Left colon (tissue), 2 donors: Measurements from ENCODE around the gene RIMKLB. TPM values are rescaled to one million over a fixed set of nuclear protein-coding genes. Genes with fewer than 3 reads are reported as not detected.
A peak's percentile ranks its signal among the peaks of the same experiment; 100 is the strongest.

Experiments used
- ATAC-seq: fragments of 200-7000 bp; cut with Tn5 transposase; one replicate; pipeline ENCODE4 v1.9.1; 2020; ENCODE audit warnings: mild to moderate bottlenecking, moderate library complexity
- DNase-seq, 2 donors: peaks; one replicate each; pipeline ENCODE4 v3.0.0-alpha.2; 2020
- intact Hi-C, 2 donors: fragments of 100-400 bp; cut with DNase I in 1 of 2; cut with micrococcal nuclease in 1 of 2; formaldehyde crosslinking; loops; one replicate each; pipeline versions ENCODE4 v1.11.2 to v1.14.0; 2022; cut with DNase I, micrococcal nuclease
- long read RNA-seq: library from polyadenylated mRNA; unstranded; transcript quantifications from one replicate; pipeline ENCODE4 v2.0.0, GENCODE V29; 2021
- total RNA-seq, 2 donors: library from RNA; stranded (reverse); fragmentation: NEBNext Ultra II Directional; extraction: Animal tissue kit (Norgen Biotek cat#: 25700); gene quantifications; one replicate each; pipeline ENCODE4 v1.2.1, GENCODE V29; 2021
- donor health status: DM: no; HTN: no; CAD: no.
- donor health status: DM: yes; HTN: yes; CAD: no.

Gene RIMKLB
- total RNA-seq: 1 to 10 TPM; 4.9 to 8.9 TPM
- long read RNA-seq, partial matches to known transcripts: 0 of 2 reads
- long read RNA-seq, other reads (novel, unspliced or antisense): 0 of 2 reads

GRCh38 chr12:8697476-8698131, at the start of gene RIMKLB:
Gene RIMKLB, plus strand, starts transcription at chr12:8697991. Its CDS starts 15,876 bp downstream, at chr12:8713867.
- peak; percentile 73 to 79 for DNase-seq
- intact Hi-C loops: no loop called here
- peak; percentile 88 for ATAC-seq

- DNase-seq: no peak
- intact Hi-C loops: no loop called here
- no peak for ATAC-seq
Measured at GRCh38 chr12:8648576-8649205, 49.1 kb upstream of the RIMKLB start.

DNA sequence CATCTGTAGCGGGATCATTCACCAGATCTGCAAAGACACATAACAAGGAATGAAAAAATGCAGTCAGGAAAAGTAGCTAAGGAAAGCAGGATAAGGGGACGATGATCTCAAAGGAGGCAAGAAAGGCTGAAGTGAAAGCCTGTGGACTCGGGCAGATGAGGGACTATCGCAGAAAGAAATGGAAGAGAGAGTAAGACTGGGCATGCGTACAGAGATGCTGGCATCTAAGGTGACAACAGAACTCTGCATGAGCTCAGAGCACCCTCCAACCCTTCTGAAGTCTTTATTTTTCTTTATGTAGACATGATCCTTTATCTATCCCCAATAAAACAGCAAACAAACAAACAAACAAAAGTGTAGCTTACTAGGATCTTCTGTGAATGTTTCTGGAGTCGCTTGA, 42.4 kb upstream of the RIMKLB start:
- no peak for ATAC-seq
- DNase-seq: no peak
- intact Hi-C loops: no loop called here

GRCh38 chr12:8658346-8658745, 39.4 kb upstream of the RIMKLB start:
- ATAC-seq (no peak), DNase-seq (no peak)
- intact Hi-C loops: no loop called here

DNA sequence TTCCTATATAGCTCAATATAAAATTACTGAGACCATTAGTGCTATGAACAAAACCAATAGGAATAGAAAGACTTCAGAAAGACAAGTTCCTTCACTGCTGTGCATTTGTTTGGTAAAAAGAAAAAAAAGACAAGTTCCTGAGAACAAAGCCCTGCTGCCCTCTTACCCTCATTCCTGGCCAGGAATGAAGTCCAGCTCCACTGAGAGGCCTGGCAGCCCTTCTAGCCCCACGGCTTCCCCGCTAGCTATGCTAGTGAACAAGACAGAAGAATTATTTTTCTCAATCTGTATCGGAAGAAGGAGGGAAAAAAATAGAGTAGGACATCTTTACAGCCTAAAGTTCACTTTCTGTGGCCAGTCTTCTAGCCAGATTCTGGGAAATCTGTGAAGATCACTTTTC, 36.8 kb upstream of the RIMKLB start:
- DNase-seq (no peak), ATAC-seq (no peak)
- intact Hi-C loops: no loop called here

DNA sequence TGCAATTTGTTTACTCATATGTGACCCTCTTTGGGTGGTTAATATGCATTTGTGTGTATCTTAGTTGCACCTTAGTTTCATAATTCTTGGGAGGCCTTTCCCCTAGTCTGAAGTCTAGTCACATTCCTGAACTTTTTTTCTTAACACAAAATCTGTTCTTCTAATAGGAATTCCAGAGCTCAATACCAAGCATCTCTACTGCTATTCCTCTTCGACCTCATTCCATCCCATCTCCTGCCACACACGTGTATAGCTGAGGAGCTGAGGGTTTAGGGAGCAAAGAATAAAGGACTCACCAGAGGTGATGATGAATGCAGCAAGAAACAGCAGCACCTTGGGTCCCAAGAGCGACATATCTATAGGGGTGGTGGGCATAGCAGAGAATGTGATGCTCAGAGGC, 36.0 kb upstream of the RIMKLB start:
- no peak for DNase-seq
- ATAC-seq: no peak
- intact Hi-C loops: no loop called here

GRCh38 chr12:8662593-8662992, 35.2 kb upstream of the RIMKLB start, which contains the start of gene MFAP5:
Gene MFAP5, minus strand, starts transcription at chr12:8662826. Its CDS starts 722 bp downstream, at chr12:8662104.
- DNase-seq (no peak), ATAC-seq (no peak)
- intact Hi-C loops: no loop called here

DNA sequence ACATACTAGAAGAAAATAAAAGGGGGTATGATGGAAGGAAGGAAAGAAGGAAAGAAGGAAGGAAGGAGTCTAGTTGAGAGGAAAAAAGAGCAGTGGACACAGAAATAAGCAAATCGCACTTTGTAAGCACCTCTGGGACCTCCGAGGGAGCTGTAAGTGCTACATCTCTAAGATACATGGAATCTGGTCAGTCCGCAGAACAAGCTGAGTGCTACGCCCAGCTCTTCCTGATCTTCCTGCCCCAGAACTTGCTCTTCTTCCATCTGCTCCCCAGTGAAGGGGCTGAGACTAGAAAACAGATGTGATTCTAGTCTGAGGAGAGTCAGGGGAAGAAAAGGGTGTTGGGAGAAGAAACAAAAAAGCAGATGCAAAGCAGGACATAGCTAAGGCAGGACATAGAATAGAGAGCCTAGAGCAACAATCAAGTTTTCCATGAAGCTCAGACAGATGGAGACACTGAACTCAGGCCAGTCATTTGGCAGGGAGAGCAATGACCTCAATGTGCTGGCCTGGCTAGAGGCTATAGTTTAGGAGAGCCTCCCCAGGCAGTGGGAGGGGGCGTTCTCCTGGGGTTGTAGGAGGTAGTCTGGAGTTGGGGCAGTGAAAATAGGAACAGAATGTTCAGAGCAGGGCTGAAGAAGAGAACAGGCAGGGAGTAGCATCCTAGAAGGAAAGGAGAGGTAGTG, 33.4 kb upstream of the RIMKLB start:
- intact Hi-C loops: no loop called here

GRCh38 chr12:8665759-8666158, 32.0 kb upstream of the RIMKLB start:
- DNase-seq (no peak), ATAC-seq (no peak)
- intact Hi-C loops: no loop called here

More for the DNA sequence above, 33.4 kb upstream of the RIMKLB start:
- peak in 1 of 2 donors; percentile 40 for DNase-seq
- ATAC-seq: no peak

DNA sequence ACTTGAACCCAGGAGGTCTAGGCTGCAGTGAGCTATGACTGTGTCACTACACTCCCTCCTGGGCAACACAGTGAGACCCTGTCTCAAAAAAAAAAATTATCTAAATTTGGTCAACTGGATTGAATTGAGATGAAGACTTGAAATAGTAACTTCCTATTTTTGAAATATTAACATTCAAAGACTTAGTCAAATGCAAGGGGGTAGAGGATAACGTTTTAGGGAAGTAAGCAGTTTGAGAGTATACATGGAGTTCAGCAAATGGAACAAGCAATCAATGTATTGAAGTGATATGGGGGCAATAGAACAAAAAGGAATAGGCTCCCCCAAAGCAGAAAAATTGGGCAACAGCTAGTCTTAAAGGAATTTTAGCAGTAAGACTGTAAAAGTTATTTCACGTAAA, 30.5 kb upstream of the RIMKLB start:
- intact Hi-C loops: no loop called here
- DNase-seq (no peak), ATAC-seq (no peak)

DNA sequence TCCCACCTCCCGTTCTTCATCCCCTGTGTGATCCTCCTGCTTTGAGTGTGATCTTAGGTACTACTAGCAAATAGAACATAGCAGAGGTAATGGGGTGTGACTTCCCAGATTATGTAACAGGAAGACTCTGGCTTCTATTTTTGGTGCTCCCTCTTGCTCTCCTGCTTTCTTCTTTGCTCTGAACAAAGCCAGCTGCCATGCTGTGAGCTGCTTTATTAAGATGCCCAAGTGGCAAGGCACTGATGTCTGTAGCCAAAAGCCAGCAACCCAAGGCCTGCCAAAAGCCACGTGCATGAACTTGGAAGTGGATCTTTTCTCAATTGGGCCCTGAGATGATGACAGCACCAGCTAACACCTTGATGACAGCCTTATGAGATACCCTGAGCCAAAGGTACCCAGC, 29.4 kb upstream of the RIMKLB start:
- intact Hi-C loops: no loop called here
- no peak for ATAC-seq

GRCh38 chr12:8672381-8672780, 25.4 kb upstream of the RIMKLB start:
- DNase-seq: no peak
- no peak for ATAC-seq
- intact Hi-C loops: no loop called here

More for the DNA sequence above, 29.4 kb upstream of the RIMKLB start:
- no peak for DNase-seq

DNA sequence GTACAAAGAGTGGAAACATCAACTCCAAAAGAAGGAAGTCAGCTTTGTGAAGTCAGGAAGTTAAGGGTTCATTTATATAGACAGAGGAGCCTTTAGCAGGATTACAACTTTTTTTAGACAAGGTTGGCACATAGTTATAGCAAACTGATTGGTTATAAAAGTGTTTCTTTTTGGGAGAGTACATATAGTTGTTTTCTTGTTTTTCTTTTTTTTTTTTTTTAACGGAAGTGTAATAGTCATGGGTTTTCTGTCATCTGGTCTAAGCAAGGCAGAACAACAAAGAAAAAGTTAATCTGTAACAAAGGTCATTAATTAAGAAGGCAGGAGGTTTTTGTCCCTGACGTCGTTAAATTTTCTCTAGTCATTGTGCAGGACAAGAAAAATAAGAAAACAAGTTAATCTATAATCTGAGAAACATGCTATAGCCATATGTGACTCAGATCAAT, 22.2 kb upstream of the RIMKLB start:
- DNase-seq: no peak
- no peak for ATAC-seq
- intact Hi-C loops: no loop called here

- no peak for ATAC-seq
- DNase-seq: no peak
- intact Hi-C loops: no loop called here
Measured at GRCh38 chr12:8676651-8677050, 21.1 kb upstream of the RIMKLB start.

- ATAC-seq (no peak), DNase-seq (no peak)
- intact Hi-C loops: no loop called here
Measured at GRCh38 chr12:8677362-8677761, 20.4 kb upstream of the RIMKLB start.

- ATAC-seq (no peak), DNase-seq (no peak)
- intact Hi-C loops: no loop called here
Measured at GRCh38 chr12:8678661-8679111, 19.1 kb upstream of the RIMKLB start.

DNA sequence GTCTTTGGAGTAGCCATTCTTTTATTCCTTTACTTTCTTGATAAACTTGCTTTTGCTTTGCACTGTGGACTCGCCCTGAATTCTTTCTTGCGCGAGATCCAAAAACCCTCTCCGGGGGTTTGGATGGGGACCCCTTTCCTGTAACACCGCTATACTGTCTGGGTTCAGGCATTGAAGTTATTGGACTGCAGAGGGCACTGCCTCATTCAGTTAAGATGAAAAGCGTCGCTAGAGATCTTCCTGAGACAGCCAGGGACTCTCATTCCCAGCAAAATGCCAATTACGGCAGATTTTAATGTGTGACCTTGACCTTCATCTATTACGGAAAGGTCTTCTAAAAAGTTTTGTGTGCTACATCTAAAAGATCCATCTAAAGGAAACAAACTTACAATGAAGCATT, 17.3 kb upstream of the RIMKLB start:
- DNase-seq (no peak), ATAC-seq (no peak)
- intact Hi-C loops: loop anchor here (5.0 to 10.0 kb wide), 4 partner anchors 142 to 364 kb away; partner anchors contain the start of gene A2ML1 (in 2 of the 2)

GRCh38 chr12:8681129-8681884, 16.5 kb upstream of the RIMKLB start:
- no peak for DNase-seq
- intact Hi-C loops: loop anchor here (5.0 to 10.0 kb wide), 4 partner anchors 141 to 363 kb away; partner anchors contain the start of gene A2ML1 (in 2 of the 2)
- peak; percentile 59 for ATAC-seq

- ATAC-seq: no peak
- intact Hi-C loops: loop anchor here (10.0 kb wide), 3 partner anchors 140 to 360 kb away; partner anchors contain the start of gene A2ML1 (in 1 of the 2)
- DNase-seq: no peak
Measured at GRCh38 chr12:8685051-8685450, 12.7 kb upstream of the RIMKLB start.
